ENCODE measurements around the gene DPF3.
A peak's percentile ranks its signal among the peaks of the same experiment; 100 is the strongest.

The DPF3 gene

GRCh38 chr14:72839753-72840607 is 53.9 kb downstream of the DPF3 start:
- no peak for DNase-seq (ENCODE audit: low read depth in 2 of 2)

- no peak for DNase-seq (ENCODE audit: low read depth in 2 of 2)
These were observed 54.5 kb downstream of the DPF3 start for GRCh38 chr14:72839351-72839750.

GRCh38 chr14:72836085-72836484 is 57.8 kb downstream of the DPF3 start:
- DNase-seq (ENCODE audit: low read depth in 2 of 2) = no peak

GRCh38 chr14:72833174-72833573 is 60.7 kb downstream of the DPF3 start:
- DNase-seq (ENCODE audit: low read depth in 2 of 2) = no peak

- no peak for DNase-seq (ENCODE audit: low read depth in 2 of 2)
These were observed 62.9 kb downstream of the DPF3 start for GRCh38 chr14:72830786-72831594.

GRCh38 chr14:72830356-72830755 is 63.5 kb downstream of the DPF3 start:
- no peak for DNase-seq (ENCODE audit: low read depth in 2 of 2)

- DNase-seq (ENCODE audit: low read depth in 2 of 2) = no peak
These were observed 65.3 kb downstream of the DPF3 start for GRCh38 chr14:72828604-72829003.

GRCh38 chr14:72826039-72826438 is 67.9 kb downstream of the DPF3 start:
- DNase-seq (ENCODE audit: low read depth in 2 of 2) = no peak

GRCh38 chr14:72825486-72825885 is 68.4 kb downstream of the DPF3 start:
- no peak for DNase-seq (ENCODE audit: low read depth in 2 of 2)

GRCh38 chr14:72824051-72824450 is 69.8 kb downstream of the DPF3 start:
- no peak for DNase-seq (ENCODE audit: low read depth in 2 of 2)

- no peak for DNase-seq (ENCODE audit: low read depth in 2 of 2)
These were observed 70.8 kb downstream of the DPF3 start for GRCh38 chr14:72822946-72823611.

- DNase-seq (ENCODE audit: low read depth in 2 of 2) = no peak
These were observed 74.9 kb downstream of the DPF3 start for GRCh38 chr14:72818998-72819397.

GRCh38 chr14:72816287-72816686 is 77.6 kb downstream of the DPF3 start:
- no peak for DNase-seq (ENCODE audit: low read depth in 2 of 2)

- DNase-seq (ENCODE audit: low read depth in 2 of 2) = no peak
These were observed 78.5 kb downstream of the DPF3 start for GRCh38 chr14:72815430-72815829.

- DNase-seq (ENCODE audit: low read depth in 2 of 2) = no peak
These were observed 81.5 kb downstream of the DPF3 start for GRCh38 chr14:72812292-72812851.

- peak; percentile 71 for DNase-seq (ENCODE audit: low read depth in 2 of 2)
These were observed 83.7 kb downstream of the DPF3 start for GRCh38 chr14:72810201-72810600.

- no peak for DNase-seq (ENCODE audit: low read depth in 2 of 2)
These were observed 84.8 kb downstream of the DPF3 start for GRCh38 chr14:72809063-72809462.

- no peak for DNase-seq (ENCODE audit: low read depth in 2 of 2)
These were observed 85.3 kb downstream of the DPF3 start for GRCh38 chr14:72808564-72808963.

- DNase-seq (ENCODE audit: low read depth in 2 of 2) = no peak
These were observed 91.3 kb downstream of the DPF3 start for GRCh38 chr14:72802588-72802946.

- no peak for DNase-seq (ENCODE audit: low read depth in 2 of 2)
These were observed 91.9 kb downstream of the DPF3 start for GRCh38 chr14:72801836-72802587.

- no peak for DNase-seq (ENCODE audit: low read depth in 2 of 2)
These were observed 92.5 kb downstream of the DPF3 start for GRCh38 chr14:72801381-72801812.

Data from stimulated activated CD8-positive, alpha-beta memory T cell treated with anti-CD3 and anti-CD28 coated beads, Interleukin-7, amount 100 ng/mL, for 4 hours (primary cell).